BLaER1 treated with 17β-estradiol and CSF1 and Interleukin-3, amounts not matched to agents 10 nM and 100 nM (cell line): ENCODE results near the gene FBXO33.

ENCODE experiments used
- H3K27ac ChIP-seq, 11 experiments: shearing (Covaris generic); formaldehyde crosslinking; 2 replicates each; pipeline ENCODE4 v1.8.1; 2022
- H3K27me3 ChIP-seq, 11 experiments: shearing (Covaris generic); formaldehyde crosslinking; 2 replicates each; pipeline ENCODE4 v1.8.1; 2022
- H3K36me3 ChIP-seq, 11 experiments: shearing (Covaris generic); formaldehyde crosslinking; 2 replicates each; pipeline ENCODE4 v1.8.1; 2022
- H3K4me1 ChIP-seq, 10 experiments: shearing (Covaris generic); formaldehyde crosslinking; 2 replicates each; pipeline ENCODE4 v1.8.1; 2022
- H3K4me2 ChIP-seq, 11 experiments: shearing (Covaris generic); formaldehyde crosslinking; 2 replicates each; pipeline ENCODE4 v1.8.1; 2022
- H3K4me3 ChIP-seq, 10 experiments: shearing (Covaris generic); formaldehyde crosslinking; 2 replicates each; pipeline ENCODE4 v1.8.1; 2022
- H3K9ac ChIP-seq, 11 experiments: shearing (Covaris generic); formaldehyde crosslinking; 2 replicates each; pipeline ENCODE4 v1.8.1; 2022
- H3K9me3 ChIP-seq, 11 experiments: shearing (Covaris generic); formaldehyde crosslinking; replicated peaks in 1 of 11; 2 replicates each; pipeline ENCODE4 v1.8.1; 2022
- H4K20me1 ChIP-seq, 11 experiments: shearing (Covaris generic); formaldehyde crosslinking; 2 replicates each; pipeline ENCODE4 v1.8.1; 2022
- Cebpa-rat ChIP-seq, 11 experiments: shearing (Covaris generic); IDR thresholded peaks; 2 replicates each; pipeline ENCODE4 v1.8.1; 2022

The FBXO33 gene

DNA sequence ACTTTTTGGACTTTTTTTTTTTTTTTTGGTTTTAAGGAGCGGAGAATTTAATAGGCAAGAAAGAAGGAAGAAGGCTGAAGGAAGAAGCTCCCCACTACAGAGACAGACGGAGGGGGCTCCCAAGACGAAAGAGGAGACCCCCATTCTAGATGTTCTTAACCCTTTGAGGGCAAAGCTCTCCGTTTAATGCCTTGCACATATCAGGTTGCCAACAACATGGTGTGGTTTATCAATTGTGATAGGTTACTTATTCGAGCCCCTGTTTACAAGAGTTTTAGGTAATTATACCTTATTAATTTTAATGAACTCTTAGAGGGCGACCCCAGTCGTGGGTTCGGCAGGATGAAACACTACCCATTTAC, 1.2 kb upstream of the FBXO33 start:
- TF ChIP-seq Cebpa-rat (IDR thresholded peaks at IDR 0.05), result no peak
- peak overlapping the region; percentile 76 to 92 (median 84) for H3K4me2 ChIP-seq
- peak overlapping the region in 8 of 11 experiments; percentile 69 to 100 (median 100); a peak in 14 of 22 replicates for H3K27ac ChIP-seq
- H3K27me3 ChIP-seq, result no peaks in the 10 kb centered on the region
- no peaks in the 10 kb centered on the region for H3K9me3 ChIP-seq
- H3K36me3 ChIP-seq, result no peaks in the 10 kb centered on the region
- peaks cover 22 to 33% (median 31%) of the 10 kb centered on the region in 10 experiments for H3K4me1 ChIP-seq
- peaks cover 27 to 35% (median 34%) of the 10 kb centered on the region in 11 experiments for H4K20me1 ChIP-seq
- H3K4me3 ChIP-seq, result peak overlapping the region; percentile 65 to 99 (median 87)
- H3K9ac ChIP-seq, result peak overlapping the region; percentile 79 to 100 (median 100); a peak in 21 of 22 replicates

DNA sequence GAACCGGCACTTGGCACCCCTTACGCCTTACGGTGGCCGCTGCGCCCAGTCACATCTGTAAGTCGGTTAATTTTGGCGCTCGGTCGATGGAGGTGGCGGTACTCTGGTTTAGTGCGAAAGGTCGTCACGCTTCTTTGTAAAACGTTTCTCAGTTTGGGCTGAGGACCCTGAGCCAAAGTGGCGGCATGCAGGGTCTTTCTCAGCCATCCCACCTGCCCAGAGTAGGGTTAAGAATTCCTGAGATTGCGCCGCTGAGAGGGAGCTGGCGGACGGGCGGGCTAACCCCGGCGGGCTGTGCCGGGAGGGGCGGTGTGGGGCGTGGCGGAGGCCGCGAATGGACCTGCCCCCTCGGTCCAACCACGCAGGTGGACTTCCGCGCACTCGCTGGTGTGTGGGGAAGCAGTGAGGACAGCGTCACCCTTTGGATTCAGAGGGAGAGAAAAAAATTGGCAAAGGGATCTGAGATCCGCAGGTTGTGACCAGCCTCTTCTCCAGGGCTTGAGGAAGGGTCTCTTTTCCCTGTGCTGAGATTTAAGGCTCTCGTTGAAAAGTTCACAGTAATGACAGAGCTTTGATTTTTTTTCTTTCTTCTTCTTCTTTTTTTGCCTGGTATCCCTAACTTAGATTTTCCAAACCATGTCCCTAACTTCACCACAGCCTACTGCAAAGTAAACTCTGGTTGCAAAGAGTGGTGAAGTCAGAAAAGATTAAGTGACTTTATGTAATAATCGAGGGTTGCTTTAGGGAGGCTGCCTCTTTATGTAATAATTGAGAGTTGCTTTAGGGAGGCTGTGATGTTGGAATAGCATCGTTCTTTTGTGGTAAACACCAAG, 602 bp upstream of the FBXO33 start:
- Histone ChIP-seq H3K27me3 (no peaks in the 10 kb centered on the region), H3K9me3 (no peaks in the 10 kb centered on the region), H4K20me1 (peaks cover 32 to 41% (median 40%) of the 10 kb centered on the region in 11 experiments), H3K4me3 (peak overlapping the region; percentile 65 to 99 (median 87)), H3K4me2 (peak overlapping the region; percentile 76 to 92 (median 84)), H3K27ac (peak overlapping the region; percentile 69 to 100 (median 99); a peak in 21 of 22 replicates), H3K4me1 (peaks cover 22 to 37% (median 34%) of the 10 kb centered on the region in 10 experiments), H3K36me3 (no peaks in the 10 kb centered on the region), H3K9ac (peak overlapping the region; percentile 79 to 100 (median 100))
- TF ChIP-seq Cebpa-rat (IDR thresholded peaks at IDR 0.05), result no peak

DNA sequence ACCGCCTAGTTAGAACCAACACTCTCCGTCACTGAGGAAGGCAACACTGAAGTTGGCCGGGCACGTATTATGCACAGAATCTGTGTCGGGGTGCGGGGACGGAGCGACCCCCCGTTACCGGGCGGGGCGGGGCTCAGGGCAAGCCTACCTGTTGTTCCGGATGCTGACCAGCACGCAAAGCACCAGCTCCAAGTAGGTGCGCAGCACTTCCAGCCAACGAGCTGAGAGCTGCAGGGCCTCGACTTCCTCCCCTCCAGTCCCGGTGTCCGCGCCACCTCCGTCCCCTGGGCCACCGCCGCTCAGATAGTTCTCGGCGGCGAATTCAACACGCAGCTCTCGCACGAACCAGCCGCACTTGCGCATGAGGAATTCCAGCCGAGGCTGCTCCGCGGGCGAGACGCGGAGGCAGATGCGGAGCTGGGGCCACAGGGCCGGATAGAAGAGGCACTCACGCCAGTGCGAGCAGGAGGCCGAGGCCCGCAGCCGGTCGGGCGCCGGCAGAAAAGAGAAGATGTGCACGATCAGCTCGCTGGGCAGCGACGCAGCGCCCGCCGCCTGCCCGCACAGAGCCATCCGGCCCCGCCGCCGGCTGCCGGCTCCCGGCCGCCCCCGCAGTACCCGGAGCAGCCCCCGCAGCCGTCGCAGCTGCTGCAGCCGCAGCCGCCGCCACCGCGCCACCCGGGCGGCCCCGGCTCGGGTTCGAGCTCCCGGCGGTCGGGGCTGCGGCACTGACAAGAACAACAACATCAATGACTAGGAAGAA, 636 bp downstream of the FBXO33 start:
- peak overlapping the region; percentile 98 to 100 (median 100) for H3K9ac ChIP-seq
- H3K27ac ChIP-seq, result peak overlapping the region; percentile 98 to 100 (median 100)
- no peaks in the 10 kb centered on the region for H3K36me3 ChIP-seq
- peak overlapping the region; percentile 83 to 97 (median 93) for H3K4me2 ChIP-seq
- peak overlapping the region; percentile 84 to 99 (median 96) for H3K4me3 ChIP-seq
- no peaks in the 10 kb centered on the region for H3K9me3 ChIP-seq
- H3K4me1 ChIP-seq, result peaks cover 28 to 47% (median 40%) of the 10 kb centered on the region in 10 experiments
- no peak for TF ChIP-seq Cebpa-rat (IDR thresholded peaks at IDR 0.05)
- no peaks in the 10 kb centered on the region for H3K27me3 ChIP-seq
- H4K20me1 ChIP-seq, result peaks cover 40 to 54% (median 51%) of the 10 kb centered on the region in 11 experiments

DNA sequence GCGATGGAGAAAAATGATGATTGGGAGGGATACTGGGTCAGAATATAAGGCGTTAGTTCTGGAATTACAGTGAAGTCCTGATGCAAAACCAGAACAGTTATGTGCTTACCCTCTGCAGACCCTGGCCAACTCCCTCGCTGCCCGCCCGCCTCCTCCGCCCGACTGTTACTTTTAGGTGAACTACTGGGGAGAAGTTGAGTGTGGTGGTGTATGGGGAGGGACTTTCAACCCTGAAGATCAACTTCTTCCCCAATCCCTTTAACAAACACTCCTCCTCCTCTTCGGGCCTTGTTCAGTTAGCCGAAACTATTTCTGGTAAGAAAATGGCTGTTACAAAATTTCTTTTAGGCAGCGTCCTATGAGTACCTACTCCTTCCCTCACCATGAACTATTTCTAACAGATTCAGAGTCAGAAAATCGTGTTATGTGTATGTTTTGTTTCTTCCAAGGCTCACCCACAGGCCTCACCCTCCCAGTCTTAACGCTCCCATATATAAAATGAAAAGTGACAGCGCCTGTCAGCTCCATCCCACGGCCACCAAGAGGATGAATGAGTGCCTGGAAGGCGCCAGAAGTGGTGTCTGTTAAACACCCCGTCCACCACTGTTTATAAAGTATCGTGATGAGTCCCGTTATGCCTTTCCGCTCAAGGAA, 1.3 kb downstream of the FBXO33 start:
- H4K20me1 ChIP-seq, result peaks cover 40 to 60% (median 56%) of the 10 kb centered on the region in 11 experiments
- peak overlapping the region; percentile 84 to 99 (median 96) for H3K4me3 ChIP-seq
- H3K27me3 ChIP-seq, result no peaks in the 10 kb centered on the region
- H3K4me1 ChIP-seq, result peaks cover 33 to 53% (median 46%) of the 10 kb centered on the region in 10 experiments
- peak overlapping the region; percentile 83 to 97 (median 93) for H3K4me2 ChIP-seq
- H3K27ac ChIP-seq, result peak overlapping the region; percentile 98 to 100 (median 100)
- no peaks in the 10 kb centered on the region for H3K9me3 ChIP-seq
- no peaks in the 10 kb centered on the region for H3K36me3 ChIP-seq
- peak overlapping the region; percentile 98 to 100 (median 100) for H3K9ac ChIP-seq
- no peak for TF ChIP-seq Cebpa-rat (IDR thresholded peaks at IDR 0.05)

DNA sequence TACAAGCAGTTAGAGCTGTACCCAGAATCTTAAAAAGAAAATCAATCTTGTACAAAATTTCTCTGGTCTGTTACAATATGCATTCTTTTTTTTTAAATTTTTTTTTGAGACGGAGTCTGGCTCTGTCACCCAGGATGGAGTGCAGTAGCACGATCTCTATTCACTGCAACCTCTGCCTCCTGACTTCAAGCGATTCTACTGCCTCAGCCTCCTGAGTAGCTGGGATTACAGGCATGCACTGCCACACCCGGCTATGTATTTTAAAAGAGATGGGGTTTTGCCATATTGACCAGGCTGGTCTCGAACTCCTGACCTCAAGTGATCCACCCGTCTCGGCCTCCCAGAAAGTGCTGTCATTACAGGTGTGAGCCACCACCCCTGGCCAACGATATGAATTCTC, 4.1 kb downstream of the FBXO33 start:
- Histone ChIP-seq H4K20me1 (peaks cover 44 to 86% (median 80%) of the 10 kb centered on the region in 11 experiments), H3K4me2 (peak overlapping the region in 10 of 11 experiments; percentile 24 to 97 (median 90); a peak in 13 of 22 replicates), H3K4me1 (peaks cover 26 to 55% (median 38%) of the 10 kb centered on the region in 10 experiments), H3K9ac (peak overlapping the region in 1 of 11 experiments; percentile 53; a peak in 1 of 22 replicates), H3K9me3 (no peaks in the 10 kb centered on the region), H3K4me3 (no peak overlapping the region), H3K27me3 (no peaks in the 10 kb centered on the region), H3K27ac (no peak overlapping the region), H3K36me3 (peaks cover 0 to 3% (median 0%) of the 10 kb centered on the region in 11 experiments; a peak in 1 of 22 replicates)
- TF ChIP-seq Cebpa-rat (IDR thresholded peaks at IDR 0.05), result no peak

DNA sequence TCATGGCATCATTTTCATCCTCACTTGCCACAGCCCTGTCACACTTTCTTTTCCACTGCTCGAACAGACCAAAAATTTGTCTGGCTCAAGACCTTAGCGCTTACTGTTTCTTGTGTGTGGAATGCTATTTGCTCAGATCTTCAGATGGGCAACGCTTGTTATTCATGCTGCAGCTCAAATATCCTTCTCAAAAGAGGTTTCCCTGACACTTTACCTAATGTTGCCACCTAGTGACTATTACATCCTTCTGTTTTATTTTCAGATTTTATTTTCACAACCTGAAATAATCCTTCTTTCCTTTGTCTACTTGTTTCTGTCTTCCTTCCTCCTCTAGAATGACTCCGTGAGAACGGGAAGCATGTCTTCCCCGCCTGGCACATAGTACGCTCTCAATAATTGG, 5.6 kb downstream of the FBXO33 start:
- H4K20me1 ChIP-seq, result peaks cover 46 to 98% (median 90%) of the 10 kb centered on the region in 11 experiments
- H3K4me3 ChIP-seq, result no peak overlapping the region

DNA sequence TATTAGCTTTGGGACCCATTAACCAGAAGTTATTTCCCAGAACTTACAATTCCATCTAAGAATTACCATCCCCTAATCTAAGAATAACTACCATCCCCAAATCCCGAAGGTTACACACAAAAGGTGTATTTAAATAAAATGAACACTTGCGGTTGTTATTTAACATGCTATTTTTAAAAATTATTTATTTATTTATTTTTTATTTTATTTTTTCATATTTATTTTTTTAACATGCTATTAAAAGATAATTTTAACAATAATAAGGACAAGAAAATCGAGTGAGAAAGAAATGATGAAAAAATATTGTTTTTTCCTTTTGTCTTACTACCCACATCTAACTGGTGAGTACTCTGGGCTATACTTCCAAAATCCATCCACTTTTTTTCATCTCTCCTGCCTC, 6.3 kb downstream of the FBXO33 start:
- H3K36me3 ChIP-seq, result peaks cover 0 to 7% (median 4%) of the 10 kb centered on the region in 11 experiments; a peak in 10 of 22 replicates
- H3K4me1 ChIP-seq, result peaks cover 25 to 55% (median 38%) of the 10 kb centered on the region in 10 experiments
- H3K27me3 ChIP-seq, result no peaks in the 10 kb centered on the region
- H3K9me3 ChIP-seq, result peaks cover 0 to 5% (median 0%) of the 10 kb centered on the region in 11 experiments; a peak in 4 of 22 replicates
- H3K9ac ChIP-seq, result peak overlapping the region in 1 of 11 experiments; percentile 44; a peak in 1 of 22 replicates
- H3K4me3 ChIP-seq, result no peak overlapping the region
- 0 out of 22 replicates have a peak overlapping the region, but pooled peaks of 1 of the 11 experiments have one; percentile 45 for H3K27ac ChIP-seq
- TF ChIP-seq Cebpa-rat (IDR thresholded peaks at IDR 0.05), result no peak
- H3K4me2 ChIP-seq, result peak overlapping the region; percentile 11 to 97 (median 54); a peak in 14 of 22 replicates
- H4K20me1 ChIP-seq, result peaks cover 39 to 100% (median 88%) of the 10 kb centered on the region in 11 experiments

More for the DNA sequence above, 5.6 kb downstream of the FBXO33 start:
- Histone ChIP-seq H3K9me3 (no peaks in the 10 kb centered on the region), H3K9ac (peak overlapping the region in 8 of 11 experiments; percentile 2 to 44 (median 17); a peak in 5 of 22 replicates), H3K36me3 (peaks cover 0 to 4% (median 0%) of the 10 kb centered on the region in 11 experiments; a peak in 1 of 22 replicates), H3K27me3 (no peaks in the 10 kb centered on the region), H3K4me1 (peaks cover 25 to 55% (median 38%) of the 10 kb centered on the region in 10 experiments), H3K4me2 (peak overlapping the region; percentile 11 to 97 (median 54); a peak in 19 of 22 replicates), H3K27ac (peak overlapping the region in 3 of 11 experiments; percentile 7 to 45 (median 25); a peak in 4 of 22 replicates)
- TF ChIP-seq Cebpa-rat (IDR thresholded peaks at IDR 0.05), result no peak

DNA sequence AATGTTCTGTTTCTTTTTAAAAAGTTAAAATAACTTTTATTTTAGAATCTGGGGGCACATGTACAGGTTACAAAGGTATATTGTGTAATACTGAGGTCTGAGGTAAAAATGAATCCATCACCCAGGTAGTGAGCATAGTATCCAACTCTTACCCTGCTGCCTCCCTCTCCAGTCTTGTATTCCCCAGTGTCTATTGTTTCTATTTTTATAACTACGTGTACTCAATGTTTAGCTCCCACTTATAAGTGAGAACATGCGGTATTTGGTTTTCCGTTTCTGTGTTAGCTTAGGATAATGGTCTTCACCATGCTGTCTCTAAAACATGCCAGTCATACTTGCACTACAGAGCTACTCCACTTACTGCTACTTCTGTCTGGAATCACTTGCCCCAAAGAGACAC, 8.4 kb downstream of the FBXO33 start:
- Histone ChIP-seq H4K20me1 (peaks cover 19 to 95% (median 71%) of the 10 kb centered on the region in 11 experiments; a peak in 20 of 22 replicates), H3K4me2 (no peak overlapping the region)

More for the DNA sequence above, 8.4 kb downstream of the FBXO33 start:
- H3K9me3 ChIP-seq, result peaks cover 0 to 16% (median 3%) of the 10 kb centered on the region in 11 experiments; a peak in 14 of 22 replicates
- H3K27ac ChIP-seq, result no peak overlapping the region
- no peak overlapping the region for H3K4me3 ChIP-seq
- TF ChIP-seq Cebpa-rat (IDR thresholded peaks at IDR 0.05), result no peak
- peaks cover 12 to 40% (median 19%) of the 10 kb centered on the region in 10 experiments for H3K4me1 ChIP-seq
- no peak overlapping the region for H3K9ac ChIP-seq
- peaks cover 0 to 20% (median 12%) of the 10 kb centered on the region in 11 experiments; a peak in 16 of 22 replicates for H3K36me3 ChIP-seq
- H3K27me3 ChIP-seq, result no peaks in the 10 kb centered on the region
